ENCODE results near the gene CFAP69.
A peak's percentile ranks its signal among the peaks of the same experiment; 100 is the strongest.
"Not testable (repeated sequence)": the region's sequence is repeated elsewhere in the genome, so short reads cannot be mapped to it uniquely, and the experiment has no call there.

Gene CFAP69

DNA sequence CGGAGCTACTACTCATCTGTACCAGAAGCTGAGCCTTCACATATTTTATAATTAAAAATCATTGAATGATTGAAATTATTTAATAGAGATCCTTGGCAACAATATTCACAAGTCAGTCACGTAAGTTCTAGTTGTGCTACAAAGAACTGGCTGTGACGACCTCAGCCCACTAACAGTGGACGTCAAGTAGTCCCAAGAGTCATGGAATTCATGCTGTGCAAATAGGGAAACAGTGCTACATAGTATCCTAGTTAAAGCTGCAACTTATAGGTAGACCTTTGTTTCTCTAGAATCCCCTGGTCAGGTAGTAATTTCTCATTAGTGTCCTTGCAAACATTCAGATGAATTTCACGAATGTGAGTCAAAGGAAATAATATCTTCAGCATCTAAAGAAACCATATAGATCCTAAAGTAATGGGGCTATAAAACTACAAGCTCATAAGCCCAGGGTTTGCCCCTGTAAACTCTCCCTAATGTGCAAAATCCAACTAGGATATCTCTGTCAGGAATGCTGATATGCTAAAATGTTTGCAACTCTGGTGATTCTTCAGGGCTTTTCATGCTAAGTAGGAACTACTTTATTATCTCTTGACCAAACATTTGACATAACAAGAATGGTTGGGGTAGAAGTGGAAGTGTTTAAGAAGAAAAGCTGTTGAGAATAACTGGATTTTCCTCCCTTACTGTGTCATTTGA lies 31.2 kb downstream of the CFAP69 start:
- DNase-seq, result no peak

DNA sequence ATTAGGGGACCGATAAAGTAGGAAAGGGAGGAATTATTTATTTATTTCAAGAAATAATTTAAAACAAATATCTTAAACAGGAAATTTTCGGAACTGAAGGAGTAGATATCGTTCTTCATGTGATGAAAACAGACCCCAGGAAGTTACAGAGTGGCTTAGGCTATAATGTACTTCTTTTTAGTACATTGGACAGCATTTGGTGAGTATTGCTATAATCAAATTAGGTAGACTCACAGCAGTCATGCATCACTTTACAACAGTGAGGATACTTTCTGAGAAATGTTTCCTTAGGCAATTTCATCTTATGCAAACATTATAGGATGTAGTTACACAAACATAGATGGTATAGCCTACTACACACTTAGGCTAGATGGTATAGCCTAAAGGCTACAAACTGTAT lies 43.2 kb downstream of the CFAP69 start:
- DNase-seq, result no peak

DNA sequence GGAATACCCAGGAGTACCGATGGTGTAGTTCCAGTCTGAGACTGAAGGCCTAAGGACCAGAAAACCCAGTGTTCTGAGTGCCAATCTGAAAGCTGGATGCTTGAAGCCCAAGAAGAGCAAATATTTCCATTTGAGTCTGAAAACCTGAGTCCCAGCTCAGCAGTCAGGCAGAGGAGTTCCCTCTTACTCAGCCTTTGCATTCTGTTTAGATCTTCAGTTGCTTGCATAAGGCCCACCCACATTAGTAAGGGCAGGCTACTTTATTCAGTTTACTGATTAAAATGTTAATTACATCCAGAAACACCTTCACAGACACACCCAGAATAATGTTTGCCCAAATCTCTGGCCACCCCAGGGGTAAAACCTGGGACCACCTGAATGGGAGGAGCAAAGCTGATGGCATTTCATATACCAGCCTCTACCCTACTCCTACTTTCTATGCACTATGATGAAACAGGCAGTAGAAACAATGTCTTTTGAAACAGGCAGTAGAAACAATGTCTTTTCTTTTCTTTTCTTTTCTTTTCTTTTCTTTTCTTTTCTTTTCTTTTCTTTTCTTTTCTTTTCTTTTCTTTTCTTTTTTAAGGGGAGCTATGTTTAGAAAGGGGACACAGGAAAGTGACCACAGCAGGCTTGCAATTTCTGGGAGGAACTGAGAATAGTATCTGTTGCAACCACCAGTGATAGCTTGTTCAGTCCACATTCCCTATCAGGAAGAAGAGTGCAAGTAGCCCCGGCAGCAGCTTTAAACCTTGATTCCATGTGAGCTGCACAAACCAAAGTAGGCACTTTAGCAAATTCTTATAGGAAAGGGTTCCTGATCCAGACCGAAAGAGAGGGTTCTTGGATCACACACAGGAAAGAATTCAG lies 45.5 kb downstream of the CFAP69 start:
- no peak for DNase-seq

DNA sequence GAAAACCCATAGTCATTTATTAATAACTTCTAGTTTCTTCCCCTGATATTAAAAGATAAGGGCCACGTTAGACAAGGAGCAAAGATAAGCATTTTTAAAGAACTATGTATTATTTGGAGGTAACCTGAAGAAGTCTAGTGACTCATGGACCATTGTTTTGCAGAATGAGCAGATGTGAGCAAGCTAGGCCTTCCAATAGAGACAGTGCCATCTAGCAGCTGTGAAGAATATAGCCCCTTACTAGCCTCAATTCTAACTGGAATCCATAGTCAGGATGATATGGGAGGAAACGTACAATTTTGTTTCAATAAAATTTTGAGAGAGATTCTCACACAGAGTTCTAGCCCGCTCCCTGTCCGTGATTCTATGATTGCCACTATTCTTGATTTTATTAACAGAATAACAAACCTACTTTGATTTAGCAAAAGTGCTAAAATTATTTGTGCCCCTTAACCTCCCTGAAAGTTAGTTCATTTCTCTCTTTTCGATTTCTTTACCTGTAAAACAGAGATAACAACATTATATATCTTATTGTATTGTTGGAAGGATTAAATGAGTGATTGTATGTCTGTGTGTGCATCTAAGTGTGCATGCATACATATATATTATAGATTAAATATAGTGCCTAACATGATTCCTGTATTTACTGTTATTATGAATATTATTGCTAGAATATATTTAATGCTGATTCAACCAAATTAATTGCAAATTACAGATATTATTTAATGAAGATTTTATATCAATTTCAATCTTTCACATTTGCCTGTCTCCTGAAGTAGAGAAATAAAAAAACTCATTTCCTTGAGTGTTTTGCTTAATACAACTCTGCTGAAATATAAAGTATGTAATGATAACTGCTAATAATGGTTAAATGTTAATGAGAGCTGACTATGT lies 53.4 kb downstream of the CFAP69 start:
- peak; percentile 9 for DNase-seq

DNA sequence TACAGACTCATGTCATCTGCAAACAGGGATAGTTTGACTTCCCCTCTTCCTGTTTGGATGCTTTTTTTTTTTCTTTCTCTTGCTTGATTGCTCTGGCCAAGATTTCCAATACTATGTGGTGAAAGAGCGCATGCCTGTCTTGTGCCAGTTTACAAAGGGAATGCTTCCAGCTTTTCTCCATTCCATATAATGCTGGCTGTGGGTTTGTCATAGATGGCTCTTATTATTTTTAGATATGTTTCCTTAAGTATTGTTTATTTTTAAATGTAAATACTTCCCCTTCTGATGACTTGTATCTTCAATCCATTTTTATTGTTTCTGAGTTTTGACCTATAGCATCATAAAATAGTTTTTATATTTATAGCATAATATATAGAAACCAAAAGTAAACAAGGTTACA lies 58.3 kb downstream of the CFAP69 start:
- DNase-seq, result no peak

DNA sequence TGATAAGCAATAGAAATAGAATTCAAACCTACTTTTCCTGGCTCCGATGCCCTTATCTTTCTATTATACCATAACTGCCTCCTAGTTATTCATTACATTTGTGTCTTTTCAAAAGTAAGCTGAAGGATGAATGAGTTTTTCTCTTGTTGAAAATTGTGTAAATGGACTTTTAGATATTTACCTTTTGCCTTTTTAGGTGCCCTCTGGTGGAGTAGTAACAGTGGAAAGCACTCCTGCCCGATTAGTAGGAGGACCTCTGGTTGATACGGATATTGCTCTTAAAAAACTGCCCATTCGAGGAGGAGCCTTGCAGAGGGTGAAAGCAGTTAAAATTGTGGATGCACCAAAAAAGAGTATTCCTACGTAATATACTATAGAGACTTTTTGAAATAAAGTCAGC lies 64.9 kb downstream of the CFAP69 start:
- DNase-seq, result no peak

DNA sequence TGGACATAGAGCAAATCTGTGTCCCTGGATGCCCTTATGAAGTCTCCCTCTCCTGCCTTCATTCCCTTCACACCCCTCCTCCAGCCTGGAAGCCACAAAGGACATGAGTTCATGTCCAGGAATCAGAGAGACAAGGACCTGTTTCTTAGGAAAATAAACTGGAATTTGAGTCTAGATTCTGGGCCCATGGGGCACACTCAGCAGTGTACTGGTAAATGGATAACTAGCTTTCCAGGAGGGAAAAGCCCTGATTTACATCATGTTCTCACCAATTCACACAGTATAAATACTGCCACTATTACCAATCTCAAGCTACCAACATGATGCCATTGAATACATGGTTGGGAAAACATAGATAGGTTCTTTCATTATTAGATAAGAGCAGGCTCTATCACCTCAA lies 66.2 kb downstream of the CFAP69 start:
- DNase-seq, result no peak

DNA sequence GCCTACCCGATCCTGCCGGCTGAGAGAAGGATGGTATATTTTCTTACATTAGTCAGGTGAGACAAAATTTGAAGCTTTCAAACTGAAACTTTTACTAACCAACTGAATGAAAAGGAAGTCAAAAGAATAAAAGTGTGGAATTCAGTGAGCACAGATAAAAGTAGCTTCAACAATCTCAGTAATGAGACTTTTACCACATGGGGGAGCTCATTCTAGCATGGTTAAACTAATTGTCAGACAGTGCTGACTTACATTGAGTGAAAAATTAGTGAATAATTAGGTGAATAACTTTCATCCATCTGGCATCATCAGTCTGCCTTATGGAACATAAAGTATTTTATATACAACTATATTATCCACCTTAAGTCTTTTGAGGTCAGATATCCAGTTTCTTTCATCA lies 67.8 kb downstream of the CFAP69 start:
- no peak for DNase-seq

DNA sequence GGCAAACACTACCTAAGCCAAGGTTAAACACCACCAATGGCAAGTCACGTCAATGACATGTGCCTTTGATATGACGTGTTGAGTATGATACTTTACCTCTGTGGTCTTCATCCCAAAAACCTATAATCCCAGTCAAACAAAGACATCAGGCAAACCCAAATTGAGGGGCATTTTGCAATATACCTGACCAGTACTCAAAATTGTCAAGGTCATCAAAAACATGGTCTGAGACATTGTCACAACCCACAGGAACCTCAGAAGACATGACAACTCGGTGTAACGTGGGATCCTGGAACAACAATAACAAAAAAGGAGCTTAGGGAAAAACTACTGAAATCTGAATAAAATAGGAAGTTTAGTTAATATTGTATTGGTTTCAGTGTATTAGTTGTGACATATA lies 68.9 kb downstream of the CFAP69 start:
- no peak for DNase-seq

DNA sequence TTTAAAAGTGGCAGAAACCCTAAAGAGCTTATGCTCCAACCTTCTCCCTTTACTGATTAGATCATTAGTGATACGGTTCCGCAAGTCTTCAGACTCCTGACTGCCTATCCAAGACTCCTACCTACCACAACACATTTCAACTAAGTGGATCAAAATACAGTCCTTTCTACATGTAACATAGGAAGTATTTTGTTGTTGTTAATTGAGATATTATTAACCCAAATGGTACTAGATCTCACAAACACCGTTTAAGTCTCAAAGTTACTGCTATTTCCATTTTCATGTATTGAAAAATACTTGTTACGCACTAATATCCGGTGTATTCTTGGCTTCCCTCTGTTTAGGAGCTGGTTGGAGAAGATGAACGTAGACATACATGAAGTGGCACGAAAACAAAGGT lies 75.0 kb downstream of the CFAP69 start:
- no peak for DNase-seq

DNA sequence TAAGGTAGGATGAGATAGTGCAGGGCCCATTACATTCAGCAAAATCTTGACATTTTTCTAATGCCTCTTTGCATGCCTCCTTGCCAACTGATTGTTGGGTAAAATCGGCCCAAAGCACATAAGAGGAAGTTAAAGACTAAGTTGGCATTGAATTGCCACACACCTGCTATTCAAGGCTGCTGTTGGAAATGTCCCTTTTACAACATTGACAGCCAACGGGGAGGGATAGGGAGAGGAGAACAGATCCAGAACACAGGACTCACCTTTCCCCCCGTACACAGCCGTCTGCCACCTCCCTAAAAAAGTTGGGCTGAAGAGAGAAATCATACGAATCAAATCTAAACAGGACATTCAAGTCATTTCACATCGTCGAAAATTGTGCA lies 75.4 kb downstream of the CFAP69 start:
- no peak for DNase-seq

DNA sequence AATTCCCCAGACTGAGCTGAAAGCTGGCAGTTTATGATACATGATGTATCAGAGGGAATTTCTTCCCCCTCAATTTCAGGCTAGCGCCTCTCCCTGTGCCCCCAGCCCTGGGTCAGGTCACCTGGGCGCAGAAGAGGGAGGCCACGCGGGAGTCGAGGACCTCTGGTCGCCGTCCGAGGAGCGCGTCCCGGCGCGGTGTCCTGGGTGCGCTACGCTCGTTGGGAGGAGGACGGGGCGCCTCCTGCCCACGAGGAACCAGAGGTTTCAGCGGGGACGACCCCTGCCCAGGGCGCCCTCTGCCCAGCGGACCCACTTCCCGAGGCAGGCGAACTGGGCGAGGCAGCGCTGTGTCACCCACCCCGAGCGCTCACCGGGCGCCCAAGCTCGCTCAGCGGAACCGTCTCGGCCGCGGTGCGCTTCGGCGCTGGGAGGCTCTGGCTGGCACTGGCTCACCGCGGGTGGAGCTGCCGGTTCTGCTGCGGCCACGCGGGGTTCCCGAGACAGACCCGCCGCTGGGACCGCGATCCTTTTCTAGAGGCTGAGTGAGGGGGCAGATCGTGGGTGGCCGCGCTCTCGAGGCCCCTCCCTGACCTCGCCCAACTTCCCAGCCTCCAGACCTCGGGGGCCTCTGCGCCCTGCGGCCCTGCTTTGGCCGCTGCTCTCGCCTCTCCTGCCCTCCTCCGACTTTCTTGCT lies 76.0 kb downstream of the CFAP69 start, which contains the start of gene FAM237B:
Gene FAM237B, minus strand, starts transcription at position 504 of the 694 bp plus-strand sequence. CDS start 1,556 bp downstream, outside the sequence.
- DNase-seq, result no peak

DNA sequence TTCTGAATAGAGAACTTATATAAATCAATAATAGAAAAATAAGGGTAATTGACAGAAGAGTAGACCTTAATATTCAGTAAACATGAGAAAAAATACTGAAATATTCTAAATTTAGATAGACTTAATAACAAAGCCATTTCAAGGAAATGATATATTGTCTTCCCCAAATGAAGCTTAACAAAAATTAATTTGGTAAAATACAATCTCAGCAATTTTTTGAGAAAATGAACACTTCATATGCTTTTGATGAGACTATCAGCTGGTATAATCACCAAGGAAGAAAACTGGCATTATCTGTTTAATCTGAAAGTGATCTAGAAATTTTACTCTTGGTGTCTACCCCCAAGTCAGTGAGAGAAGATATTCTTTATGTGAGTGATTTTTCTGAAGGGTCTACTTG lies 77.9 kb downstream of the CFAP69 start:
- no peak for DNase-seq

DNA sequence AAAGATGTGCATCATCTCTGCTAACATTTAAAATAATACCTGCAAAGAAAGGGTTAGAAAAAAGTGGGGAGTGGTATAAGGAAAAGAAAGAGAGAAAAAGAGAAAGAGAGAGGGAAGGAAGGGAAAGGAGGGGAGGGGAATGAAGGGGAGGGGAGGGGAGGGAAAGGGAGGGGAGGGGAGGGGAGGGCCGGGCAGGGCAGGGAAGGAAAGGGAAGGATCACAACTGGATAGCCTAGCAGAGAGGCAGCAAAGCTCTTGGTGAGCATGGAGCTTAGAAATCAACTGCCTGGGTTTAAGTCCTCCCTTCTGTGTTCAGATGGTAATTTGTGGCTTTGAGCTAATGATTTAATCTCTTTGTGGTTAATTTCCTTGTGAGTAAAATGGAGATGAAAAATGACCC lies 81.5 kb downstream of the CFAP69 start:
- no peak for DNase-seq

DNA sequence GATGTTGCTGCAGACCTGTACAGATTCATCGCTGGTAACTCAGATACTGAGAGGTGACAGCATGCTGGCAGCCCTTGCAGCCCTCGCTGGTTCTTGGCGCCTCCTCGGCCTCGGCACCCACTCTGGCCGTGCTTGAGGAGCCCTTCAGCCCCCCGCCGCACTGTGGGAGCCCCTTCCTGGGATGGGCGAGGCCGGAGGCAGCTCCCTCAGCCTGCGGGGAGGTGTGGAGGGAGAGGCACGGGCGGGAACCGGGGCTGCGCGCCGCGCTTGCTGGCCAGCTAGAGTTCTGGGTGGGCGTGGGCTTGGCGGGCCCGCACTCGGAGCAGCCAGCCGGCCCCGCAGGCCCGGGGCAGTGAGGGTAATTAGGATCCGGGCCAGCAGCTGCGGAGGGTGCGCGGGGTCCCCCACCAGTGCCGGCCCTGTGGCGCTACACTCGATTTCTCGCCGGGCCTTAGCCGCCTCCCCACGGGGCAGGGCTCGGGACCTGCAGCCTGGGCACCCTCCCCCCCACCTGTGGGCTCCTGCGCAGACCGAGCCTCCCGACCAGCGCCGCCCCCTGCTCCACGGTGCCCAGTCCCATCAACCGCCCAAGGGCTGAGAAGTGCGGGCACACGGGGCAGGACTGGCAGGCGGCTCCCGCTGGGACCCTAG lies 89.3 kb downstream of the CFAP69 start:
- DNase-seq, result no peak

DNA sequence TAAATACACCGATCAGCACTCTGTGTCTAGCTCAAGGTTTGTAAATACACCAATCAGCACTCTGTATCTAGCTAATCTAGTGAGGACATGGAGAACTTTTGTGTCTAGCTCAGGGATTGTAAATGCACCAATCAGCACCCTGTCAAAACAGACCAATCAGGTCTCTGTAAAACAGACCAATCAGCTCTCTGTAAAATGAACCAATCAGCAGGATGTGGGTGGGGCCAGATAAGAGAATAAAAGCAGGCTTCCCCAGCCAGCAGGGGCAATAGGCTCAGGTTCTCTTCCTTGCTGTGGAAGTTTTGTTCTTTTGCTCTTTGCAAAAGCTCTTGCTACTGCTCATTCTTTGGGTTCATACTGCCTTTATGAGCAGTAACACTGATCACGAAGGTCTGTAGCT lies 90.0 kb downstream of the CFAP69 start:
- not testable (repeated sequence) for DNase-seq

DNA sequence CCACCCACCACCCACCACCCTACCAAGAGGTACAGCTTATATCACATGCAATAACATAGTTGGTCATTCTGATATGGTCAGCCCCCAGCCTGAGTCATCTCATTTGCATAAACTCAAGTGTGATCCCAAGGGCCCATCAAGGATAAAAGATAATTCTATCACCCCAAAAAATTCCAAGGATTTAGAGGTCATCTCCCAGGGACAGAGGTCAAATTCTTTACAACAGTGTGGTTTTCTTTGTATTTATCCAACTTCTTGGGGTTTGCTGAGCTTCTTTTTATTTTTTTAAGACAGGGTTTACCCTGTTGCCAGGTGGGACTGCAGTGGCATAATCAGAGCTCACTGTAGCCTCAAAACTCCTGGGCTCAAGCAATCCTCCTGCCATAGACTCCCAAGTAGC lies 92.1 kb downstream of the CFAP69 start:
- DNase-seq, result no peak

DNA sequence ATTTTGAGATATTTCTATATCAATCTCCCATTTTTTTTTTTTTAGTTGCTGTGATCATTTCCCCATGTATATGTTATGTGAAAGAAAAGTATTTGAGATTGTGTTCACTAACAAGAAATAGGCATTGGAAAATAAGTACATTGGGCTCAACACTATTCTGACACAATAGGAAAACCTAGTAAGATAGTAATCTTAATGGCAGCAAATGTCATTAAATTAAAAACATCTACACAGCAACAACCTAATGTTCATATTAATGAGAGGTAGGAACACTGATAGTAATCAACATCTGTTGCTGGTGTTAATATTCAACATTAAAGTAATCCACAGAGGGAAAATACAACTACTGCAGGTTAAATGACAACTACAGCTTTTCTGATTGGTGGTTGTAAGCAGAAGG lies 100.0 kb downstream of the CFAP69 start:
- DNase-seq, result no peak

DNA sequence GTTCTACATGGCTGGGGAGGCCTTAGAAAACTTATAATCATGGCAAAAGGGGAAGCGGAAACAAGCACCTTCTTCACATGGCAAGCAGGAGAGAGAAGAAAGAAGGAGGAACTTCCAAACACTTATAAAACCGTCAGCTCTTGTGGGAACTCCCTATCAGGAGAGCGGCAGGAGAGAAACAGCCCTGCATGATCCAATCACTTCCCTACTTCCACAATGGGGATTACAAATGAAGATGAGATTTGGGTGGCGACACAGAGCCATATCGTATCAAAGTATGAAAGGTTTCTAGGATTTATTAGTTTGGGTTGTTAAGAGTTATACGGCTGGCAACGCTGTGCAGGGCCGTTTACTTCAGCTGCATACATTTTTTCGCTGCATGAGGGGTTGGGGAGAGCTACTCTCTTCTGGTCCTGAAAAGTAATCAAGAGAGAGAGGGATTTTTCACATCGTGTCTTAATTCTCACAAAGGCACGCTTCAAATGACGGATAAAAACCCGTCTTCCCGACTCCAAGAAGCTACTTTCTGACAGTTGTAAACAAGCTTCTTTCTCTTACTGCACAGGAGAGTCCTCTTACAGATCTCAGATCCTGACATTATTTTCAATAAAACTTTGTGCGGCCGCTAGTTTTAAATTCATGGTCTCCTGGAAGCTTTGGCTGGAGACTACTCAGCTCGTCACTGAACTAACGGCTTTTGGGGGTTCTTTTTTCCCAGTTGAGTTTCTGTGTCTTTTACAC lies 100.8 kb downstream of the CFAP69 start:
- peak; percentile 16 for DNase-seq

DNA sequence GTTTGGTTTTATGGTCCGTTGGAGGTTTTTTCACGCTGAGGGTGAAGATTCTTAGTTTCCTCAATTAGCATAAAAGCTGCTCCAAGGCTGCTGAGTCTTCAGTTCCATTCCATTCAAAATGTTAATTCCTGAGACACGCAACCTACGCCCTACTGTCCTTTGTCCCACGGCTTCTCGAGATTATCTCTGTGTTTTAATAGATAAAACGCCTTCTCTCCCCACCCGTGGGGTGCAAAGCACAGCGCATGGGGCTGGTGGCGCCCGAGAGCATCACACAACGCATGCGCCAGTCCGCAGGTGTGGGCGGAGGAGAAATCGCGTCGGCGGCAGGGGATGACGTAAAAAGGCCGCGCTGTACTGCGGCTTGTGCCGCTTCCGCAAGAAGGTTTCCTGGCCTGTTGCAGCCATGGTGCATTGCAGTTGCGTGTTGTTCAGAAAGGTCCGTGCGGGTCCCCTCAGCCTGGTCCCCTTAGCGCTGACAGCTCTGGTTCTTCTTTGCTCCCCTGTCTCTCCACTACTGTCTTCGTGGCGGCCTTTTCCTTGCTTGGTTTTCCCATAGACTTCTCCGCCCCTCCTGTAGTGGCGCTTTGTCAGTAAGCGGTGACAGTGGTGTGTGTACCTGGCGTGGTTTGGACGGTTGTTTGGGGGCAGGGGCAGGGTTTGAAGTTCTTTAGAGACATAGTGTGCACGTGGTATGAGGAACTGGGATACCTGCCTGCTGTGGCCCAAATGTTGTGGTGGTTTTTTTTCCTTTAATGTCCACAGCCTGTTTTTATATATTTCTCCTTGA lies 101.6 kb downstream of the CFAP69 start, which contains the start of gene GTPBP10:
Gene GTPBP10, plus strand, starts transcription at position 381 of the 790 bp plus-strand sequence. Its CDS starts 26 bp downstream, at position 407.
- peak; percentile 95 for DNase-seq

All from CD4-positive, alpha-beta T cell treated with Interleukin-21 for 1 hour (primary cell).